ENCODE measurements around the gene NDFIP1.

The NDFIP1 gene

GRCh38 chr5:142097681-142098080 lies 10.9 kb upstream of the NDFIP1 start:
- no peaks in the 10 kb centered on the region for H3K36me3 ChIP-seq (ENCODE audit: control insufficient read depth in 2 of 2, insufficient read depth in 1 of 2, low read length in 2 of 2)
- TF ChIP-seq TRIM28 (IDR thresholded peaks at IDR 0.05; ENCODE audit: borderline replicate concordance, low read length) (peak; percentile 66; the same call in 1 of the 2 replicates), IKZF3 (tag by site-specific recombination; IDR thresholded peaks at IDR 0.05) (no peak), ZXDB (tag by site-specific recombination; IDR thresholded peaks at IDR 0.05) (0 out of 2 replicates have a peak, but pooled peaks have one; percentile 13), TSHZ1 (tag by site-specific recombination; IDR thresholded peaks at IDR 0.05; ENCODE audit: borderline replicate concordance) (no peak), ZBTB44 (tag by site-specific recombination; IDR thresholded peaks at IDR 0.05) (peak; percentile 57; the same call in 1 of the 2 replicates), ZNF175 (tag by site-specific recombination; IDR thresholded peaks at IDR 0.05) (no peak), ZNF555 (tag by site-specific recombination; conservative IDR thresholded peaks at IDR 0.05) (no peak), ZBTB7A (tag by site-specific recombination; IDR thresholded peaks at IDR 0.05; ENCODE audit: low read depth) (no peak), ZNF174 (tag by site-specific recombination; IDR thresholded peaks at IDR 0.05) (no peak), ZNF148 (tag by site-specific recombination; IDR thresholded peaks at IDR 0.05; ENCODE audit: borderline replicate concordance) (no peak), KLF10 (tag by site-specific recombination; IDR thresholded peaks at IDR 0.05) (no peak), ZNF366 (tag by site-specific recombination; conservative IDR thresholded peaks at IDR 0.05) (no peak), ZNF629 (tag by site-specific recombination; IDR thresholded peaks at IDR 0.05) (peak; percentile 69), KLF16 (tag by site-specific recombination; IDR thresholded peaks at IDR 0.05) (no peak), ZBTB21 (tag by site-specific recombination; IDR thresholded peaks at IDR 0.05) (0 out of 2 replicates have a peak, but pooled peaks have one; percentile 33), ZNF398 (tag by site-specific recombination; IDR thresholded peaks at IDR 0.05) (no peak), ZNF830 (tag by site-specific recombination; IDR thresholded peaks at IDR 0.05; ENCODE audit: low read depth) (no peak), ZNF280D (tag by site-specific recombination; IDR thresholded peaks at IDR 0.05) (no peak), MYNN (tag by site-specific recombination; IDR thresholded peaks at IDR 0.05; ENCODE audit: borderline replicate concordance) (no peak), ZNF549 (tag by site-specific recombination; IDR thresholded peaks at IDR 0.05) (0 out of 2 replicates have a peak, but pooled peaks have one; percentile 11), ZIC2 (tag by site-specific recombination; IDR thresholded peaks at IDR 0.05) (no peak), ZNF2 (tag by site-specific recombination; IDR thresholded peaks at IDR 0.05) (no peak), ZNF558 (tag by site-specific recombination; IDR thresholded peaks at IDR 0.05) (no peak), ZNF391 (tag by site-specific recombination; IDR thresholded peaks at IDR 0.05; ENCODE audit: borderline replicate concordance, low read depth) (no peak), ZNF335 (tag by site-specific recombination; conservative IDR thresholded peaks at IDR 0.05) (0 out of 2 replicates have a peak, but pooled peaks have one; percentile 19)
- H3K9me3 ChIP-seq (ENCODE audit: control insufficient read depth, insufficient read depth, low read depth, low read length): no peaks in the 10 kb centered on the region
- H3K27ac ChIP-seq (ENCODE audit: extremely low read depth, low read depth, low read length): peak overlapping the region; percentile 20; the same call in 1 of the 2 replicates
- H3K4me3 ChIP-seq (ENCODE audit: low read depth, low read length): no peak overlapping the region
- H3K4me1 ChIP-seq (ENCODE audit: control insufficient read depth, insufficient read depth, low read length): peaks cover 12% of the 10 kb centered on the region
- CTCF ChIA-PET: no interaction called here
- POLR2A ChIA-PET: no interaction called here

Measured in HEK293 (cell line).